DMS53 treated with DMSO at 0.1 percent for 48 hours (cell line): ENCODE measurements around the gene SRSF4.
A peak's percentile ranks its signal among the peaks of the same experiment; 100 is the strongest.
"Not testable (repeated sequence)": the region's sequence is repeated elsewhere in the genome, so short reads cannot be mapped to it uniquely, and the experiment has no call there.

ENCODE experiments used
- DNase-seq: peaks from one replicate; lab custom pipeline; 2025; ENCODE audit not compliant: unreplicated experiment; lab: John Stamatoyannopoulos, UW

SRSF4 gene

DNA sequence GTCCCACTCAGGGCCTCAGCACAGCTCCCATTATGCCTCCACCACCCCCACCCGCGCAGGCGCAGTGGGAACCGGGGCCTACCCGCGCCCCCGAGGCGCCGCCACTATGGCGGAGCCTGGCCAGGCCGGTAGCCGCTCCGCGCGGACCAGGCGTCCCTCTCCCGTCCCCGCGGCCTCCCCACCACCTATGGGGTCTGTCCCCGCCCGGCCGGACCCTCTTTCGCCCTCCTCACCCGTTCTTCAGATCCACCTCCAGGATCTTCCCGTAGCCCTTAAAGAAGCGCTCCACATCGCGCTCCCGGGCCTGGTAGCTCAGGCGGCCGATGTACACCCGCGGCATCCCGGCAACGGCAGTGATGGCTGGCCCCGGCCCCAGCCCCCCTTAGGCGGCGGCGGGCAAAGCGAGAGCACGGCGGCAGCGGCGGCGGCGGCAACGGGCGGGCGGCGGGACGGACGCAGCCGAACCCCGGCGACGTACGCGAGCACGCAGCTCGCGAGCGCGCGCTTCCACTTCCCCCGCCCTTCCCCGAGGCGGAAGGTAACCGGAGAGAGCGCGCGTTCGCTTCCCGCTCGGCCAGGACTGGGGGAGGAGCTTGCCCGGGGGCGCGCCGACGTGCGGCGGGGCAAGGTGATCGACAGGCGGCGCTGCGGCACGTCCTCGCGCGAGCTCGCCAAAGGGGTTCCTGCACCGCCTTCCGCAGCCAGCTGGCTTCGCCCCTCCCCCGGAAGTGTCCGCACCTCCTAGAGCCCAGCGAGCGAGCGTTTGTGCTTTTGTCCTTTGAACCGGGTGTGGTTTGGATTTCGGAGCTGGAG lies at the start of gene SRSF4:
TSS of gene SRSF4 (minus strand) at position 488 of the 813 bp plus-strand sequence. CDS start at position 340, 148 bp downstream.
- DNase-seq, result peak; percentile 98

DNA sequence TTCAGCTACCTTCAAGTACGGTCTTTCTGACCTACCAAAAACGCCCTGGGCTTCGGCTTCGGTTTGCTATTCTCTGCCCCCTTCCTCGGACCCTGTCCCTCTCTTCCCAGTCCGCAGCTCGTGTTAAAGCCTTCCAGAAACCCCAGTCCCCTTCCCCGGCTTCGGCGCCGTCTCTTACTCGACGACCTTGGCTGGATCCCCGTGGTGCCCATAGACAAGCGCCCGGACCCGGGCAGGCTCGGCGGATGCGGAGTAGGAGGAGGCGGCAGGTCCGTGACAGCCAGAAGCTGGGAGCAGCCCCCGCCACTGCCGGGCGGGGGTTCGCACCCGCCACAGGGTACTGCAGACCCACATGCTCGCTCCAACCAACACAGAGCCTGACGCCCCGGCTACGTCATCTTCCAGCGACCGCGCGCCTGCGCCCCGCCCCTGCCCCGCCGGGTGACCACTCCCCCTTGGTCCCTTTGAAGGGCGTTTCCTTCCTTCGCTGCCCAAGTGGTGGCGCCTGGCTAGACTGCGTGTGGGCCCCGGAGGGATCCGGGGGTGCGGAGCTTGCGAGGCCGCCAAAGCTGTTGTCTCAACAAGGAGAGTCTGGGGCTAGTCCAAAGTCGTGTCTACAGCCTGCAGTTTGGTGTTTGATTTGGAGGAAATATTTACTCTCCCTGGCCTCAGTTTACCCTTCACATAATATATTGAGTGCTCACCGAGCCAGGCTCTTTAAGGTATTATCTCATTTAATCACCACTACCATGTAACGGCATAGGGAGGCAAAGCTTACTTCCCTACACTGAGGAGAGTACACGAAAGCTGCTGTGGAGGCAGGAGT lies 49.1 kb upstream of the SRSF4 start, which contains the start of gene MECR:
TSS of gene MECR (minus strand) at position 382 of the 826 bp plus-strand sequence. CDS start at position 354, 28 bp downstream.
- peak; percentile 55 for DNase-seq

DNA sequence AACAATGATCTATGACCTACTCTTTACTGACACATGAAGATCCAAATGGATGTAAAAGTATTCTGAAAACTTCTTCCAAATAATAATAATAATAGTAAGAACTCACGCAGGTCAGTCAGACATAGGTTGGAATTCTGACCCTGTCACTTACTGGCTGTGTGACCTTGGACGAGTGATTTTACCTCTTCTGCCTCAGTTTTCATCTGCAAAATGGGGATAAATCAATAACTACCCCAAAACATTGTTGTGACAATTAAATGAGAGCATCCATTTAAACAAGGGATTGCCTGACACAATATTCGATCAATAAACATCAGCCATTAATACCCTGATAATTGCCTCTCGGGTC lies 48.5 kb upstream of the SRSF4 start:
- no peak for DNase-seq

DNA sequence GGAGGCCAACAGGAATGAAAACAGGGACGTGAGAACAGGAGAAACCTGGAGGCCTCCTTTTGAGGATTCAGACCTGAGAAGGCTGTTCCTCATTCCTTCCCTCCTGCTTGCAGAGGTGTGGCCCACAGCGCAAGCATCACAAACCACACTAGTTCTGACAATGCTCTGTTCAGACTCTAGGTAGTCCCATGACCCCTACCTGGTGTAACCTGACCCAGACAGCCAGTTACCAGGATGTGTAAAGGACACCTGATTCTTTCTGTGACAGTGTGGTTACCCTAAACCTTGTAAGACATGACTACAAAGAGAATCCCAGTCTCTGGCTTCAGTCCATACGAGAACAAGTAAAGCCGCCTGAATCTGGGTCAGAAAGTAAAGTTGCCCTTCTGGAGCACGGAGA lies 45.8 kb upstream of the SRSF4 start:
- DNase-seq, result no peak

DNA sequence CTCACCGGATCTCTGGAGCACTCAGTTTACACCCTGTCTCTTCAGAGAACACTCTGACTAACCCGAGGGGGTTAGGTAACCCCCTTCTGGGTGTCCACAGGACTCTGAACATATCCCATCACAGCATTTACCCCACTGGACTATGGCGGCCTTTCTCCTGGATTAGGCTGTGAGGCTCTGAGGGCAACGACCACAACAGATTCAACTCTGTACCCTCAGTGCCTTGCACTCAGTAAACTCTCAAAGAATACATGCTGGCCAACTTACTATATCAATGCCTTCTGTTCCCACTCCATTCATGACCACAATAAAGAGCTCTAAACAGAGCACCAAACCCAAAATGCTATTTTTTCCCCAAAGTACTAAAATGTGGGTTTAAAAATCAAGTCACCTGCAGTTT lies 43.7 kb upstream of the SRSF4 start:
- DNase-seq, result no peak

DNA sequence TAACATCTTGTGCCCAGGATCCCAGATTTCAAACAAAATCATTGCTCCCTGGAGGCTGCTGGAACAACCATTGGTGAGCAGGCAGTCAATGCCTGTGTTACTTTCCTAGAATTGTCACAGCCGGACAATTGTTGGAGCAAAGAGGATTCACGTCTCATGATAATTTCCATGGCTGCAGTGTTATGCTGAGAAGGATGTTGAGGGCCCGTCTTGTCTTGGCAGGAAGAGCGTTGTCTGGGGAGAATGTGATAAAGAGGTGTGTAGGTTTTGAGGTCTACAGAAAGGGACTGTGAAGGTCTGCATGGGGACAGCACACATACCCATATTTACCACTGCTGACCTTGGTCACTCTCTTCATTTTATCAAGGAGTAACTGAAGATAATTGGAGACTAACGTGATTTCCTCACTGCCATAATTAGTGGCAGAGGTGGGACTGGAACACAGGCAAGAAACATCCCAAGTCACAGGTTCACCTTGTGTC lies 42.7 kb upstream of the SRSF4 start:
- DNase-seq, result no peak

DNA sequence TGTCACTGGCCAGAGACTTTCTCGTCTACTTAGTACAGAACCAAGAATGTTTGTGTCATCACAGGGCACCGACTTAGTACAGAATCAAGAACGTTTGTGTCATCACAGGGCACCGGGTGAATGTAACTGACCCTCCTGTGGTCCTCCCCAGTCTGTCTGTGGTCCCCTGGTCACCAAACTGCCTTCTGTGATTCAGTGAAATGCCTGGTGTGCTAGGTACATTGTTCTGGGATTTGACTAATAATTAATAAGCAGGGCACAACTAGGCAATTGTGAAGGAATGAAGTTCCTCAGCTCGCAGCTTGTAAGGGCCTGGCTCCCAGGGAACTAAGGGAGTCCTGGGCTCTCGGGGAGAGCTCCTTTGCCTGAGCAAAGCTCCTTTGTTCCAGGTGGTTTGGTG lies 41.8 kb upstream of the SRSF4 start:
- DNase-seq, result no peak

DNA sequence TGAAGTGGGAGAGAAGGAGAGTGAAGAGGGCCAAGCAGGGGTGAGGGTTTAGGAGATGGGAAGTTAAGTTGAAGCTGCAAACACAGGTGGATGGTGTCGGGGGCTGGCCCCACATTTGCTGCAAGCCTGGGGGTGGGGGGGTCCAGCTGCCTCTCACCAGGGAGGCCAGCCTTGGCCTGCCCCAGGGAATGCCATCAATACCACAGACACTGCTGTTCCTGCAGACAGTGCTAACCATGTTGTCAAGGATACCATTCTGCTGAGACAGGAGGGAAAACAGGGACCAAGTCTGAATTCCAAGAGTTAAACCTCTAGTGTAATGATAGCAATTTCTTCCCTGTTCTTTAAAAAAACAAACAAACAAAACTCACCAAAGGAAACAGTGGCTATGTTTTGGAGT lies 41.0 kb upstream of the SRSF4 start:
- no peak for DNase-seq

DNA sequence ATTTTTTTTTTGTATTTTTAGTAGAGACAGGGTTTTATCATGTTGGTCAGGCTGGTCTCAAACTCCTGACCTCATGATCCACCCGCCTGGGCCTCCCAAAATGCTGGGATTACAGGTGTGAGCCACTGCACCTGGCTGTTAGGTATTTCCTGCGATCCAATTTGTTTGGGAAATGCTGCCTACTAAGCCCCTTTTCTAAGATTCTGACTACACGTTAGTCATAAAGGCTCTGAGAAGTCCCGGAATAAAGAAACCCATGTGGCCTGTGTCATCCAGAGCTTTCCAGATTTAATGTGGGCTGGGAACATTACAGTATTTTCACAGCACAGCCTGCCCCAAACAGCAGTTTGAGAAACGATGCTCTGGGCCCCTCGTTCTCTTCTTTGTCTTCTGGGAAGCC lies 40.6 kb upstream of the SRSF4 start:
- DNase-seq, result not testable (repeated sequence)

DNA sequence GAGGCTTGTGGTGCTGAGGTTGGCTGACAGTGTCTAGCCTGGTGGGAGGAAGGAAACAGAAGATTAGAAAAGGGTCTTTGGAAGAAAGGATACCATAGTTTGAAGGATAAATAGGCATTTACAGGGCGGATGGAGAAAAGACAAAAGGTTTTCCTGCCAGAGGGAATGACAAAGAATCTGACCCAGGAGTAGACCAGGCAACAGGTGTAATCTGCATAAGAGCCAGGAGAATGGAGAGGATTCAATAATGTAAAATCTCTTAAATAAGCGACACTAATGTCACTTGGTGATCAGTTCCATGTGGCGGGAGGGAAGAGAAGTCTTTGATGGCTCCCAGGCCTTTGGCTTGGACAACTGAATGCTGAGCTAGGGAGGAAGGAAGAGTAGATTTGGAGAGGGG lies 39.6 kb upstream of the SRSF4 start:
- DNase-seq, result no peak

DNA sequence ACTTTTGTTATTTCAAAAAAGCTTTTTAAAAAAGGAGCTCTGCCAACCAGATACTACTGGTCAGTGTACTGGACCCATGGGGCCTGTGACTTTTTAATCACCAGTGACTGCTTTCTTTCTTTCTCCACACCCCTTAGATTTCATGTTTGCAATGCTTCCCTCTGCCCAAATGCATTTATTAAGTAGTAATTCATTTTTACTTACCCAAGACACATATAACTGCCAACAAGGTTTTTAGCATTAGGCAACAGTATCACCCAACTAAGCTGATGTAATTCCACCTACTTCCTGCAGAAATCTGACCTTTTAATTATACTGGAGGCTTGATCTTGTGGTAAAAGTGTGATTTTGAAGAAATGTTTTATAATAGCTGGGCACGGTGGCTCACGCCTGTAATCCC lies 36.5 kb upstream of the SRSF4 start:
- DNase-seq, result no peak

DNA sequence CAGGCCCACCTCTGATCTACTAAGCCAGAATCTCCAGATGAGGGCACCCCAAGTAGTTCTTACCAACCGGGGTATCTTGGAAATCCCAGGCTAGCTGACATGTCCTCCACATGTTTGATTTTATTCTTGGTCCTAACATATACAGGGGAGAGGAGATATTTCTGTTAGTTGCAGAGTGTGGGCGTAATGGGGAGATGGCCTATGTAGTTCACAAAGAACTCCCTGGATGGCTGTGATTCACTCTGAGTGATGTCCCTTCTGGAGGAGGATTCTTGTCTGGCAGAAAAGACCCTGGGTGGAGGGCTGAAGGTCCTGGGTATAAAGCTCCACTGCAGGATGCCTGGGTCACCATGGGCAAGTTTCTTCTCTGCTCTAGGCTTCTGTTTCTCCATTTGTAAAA lies 35.9 kb upstream of the SRSF4 start:
- no peak for DNase-seq

DNA sequence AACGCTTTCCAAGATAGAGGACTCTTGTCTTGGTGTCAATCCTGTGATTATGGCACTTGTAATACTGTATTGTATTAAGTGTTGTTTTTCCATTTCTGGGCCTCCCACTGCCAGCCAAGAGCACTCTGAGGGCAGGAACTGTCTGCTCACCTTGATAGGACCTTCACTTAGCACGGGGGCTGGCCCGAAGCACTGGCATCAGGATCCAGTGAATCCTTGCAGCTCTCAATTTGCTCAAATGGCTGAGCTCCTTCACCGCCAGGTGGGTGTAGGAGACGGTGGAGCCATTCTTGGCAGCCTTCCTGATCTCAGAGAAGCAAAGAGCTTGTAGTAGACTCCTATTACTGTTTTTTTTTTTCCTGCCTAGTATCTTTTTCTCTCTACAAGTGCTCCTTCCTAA lies 31.4 kb upstream of the SRSF4 start:
- no peak for DNase-seq

DNA sequence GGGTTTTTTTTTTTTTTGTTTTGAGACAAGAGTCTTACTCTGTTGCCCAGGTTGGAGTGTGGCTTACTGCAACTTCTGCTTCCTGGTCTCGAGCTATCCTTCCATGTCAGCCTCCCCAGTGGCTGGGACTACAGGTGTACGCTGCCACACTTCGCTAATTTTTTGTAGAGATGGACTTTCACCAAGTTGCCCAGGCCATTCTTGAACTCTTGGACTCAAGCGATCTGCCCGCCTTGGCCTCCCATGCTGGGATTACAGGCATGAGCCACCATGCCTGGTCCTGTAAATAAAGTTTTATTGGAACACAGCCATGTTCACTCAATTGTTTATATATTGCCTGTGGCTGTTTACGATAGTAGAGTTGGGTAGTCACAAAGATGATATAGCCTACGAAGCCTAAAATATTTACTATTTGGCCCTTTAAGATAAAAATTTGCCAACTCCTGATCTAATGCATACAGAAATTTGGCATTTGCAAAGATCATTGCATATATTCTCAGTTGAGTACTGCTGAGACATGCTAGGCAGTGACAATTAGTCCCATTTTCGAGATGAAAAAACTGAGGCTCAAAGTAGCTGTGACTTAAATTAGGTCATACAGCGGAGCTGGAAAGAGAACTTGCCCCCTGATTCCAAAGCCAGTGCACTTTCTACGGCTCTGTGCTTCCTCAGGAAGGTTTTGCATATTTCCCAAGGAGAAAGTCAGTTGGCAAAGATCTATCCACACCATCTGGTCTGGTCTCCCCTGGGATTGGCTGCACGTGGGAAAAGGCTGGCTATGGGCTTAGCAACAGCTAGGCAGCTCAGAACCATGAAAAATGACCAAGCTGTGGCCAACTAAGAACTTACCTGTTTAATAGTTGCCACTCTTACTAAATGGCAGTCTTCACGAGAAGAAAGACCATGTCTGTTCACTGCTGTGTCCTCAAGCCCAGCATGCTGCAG lies 29.7 kb upstream of the SRSF4 start:
- DNase-seq, result no peak

DNA sequence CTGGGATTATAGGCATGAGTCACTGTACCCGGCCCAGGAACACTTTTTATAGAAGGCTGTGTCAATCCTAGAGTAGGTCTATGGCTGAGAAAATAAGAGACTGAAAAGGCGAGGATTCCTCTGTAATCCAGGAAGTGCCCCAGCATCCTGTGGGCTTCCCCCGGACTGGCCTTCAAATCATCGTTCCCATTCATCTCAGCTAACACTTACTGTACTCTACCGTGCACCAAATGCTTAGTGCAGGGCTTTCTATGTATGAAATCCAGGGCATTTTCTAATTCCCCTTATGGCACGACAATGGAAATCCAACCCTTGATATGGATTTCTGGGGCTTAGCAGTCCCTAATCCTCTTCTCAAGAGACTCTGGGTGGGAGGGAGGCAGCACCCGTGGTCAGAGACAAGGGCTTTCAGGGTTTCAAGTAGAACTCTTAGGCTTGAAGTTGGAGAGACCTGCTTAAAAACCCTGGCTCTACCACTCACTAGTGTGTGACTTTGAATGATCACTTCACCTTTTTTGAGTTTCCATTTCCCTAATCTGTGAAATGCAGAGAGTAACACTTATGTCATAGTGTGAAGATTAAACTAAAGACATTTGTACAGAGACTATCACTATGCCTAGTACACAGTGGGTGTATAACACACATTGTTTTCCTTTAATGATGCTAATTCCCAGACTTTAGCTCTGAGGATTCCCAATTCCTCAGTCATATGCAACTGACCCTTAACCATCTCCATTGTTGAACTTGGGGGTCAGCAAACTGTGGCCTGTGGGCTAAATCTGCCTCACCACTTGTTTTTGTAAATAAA lies 28.8 kb upstream of the SRSF4 start:
- DNase-seq, result no peak

DNA sequence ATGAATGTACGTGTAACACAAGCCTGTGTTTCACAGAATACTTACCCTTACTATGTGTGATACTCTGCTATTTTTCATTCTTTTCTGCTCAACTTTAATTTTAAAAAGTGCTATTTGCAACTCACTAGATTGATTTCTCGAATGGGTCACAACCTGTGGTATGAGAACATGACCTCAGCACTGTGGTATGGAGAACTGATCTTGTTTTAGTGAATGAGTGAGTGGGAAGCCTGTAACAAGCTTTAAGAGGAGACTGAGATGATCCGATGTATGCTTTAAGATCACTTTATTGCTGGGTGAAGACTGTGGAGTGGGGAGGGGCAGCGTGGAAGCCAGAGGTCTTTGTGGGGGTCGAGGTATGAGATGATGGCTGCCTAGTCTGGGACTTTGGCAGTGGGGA lies 27.5 kb upstream of the SRSF4 start:
- no peak for DNase-seq

DNA sequence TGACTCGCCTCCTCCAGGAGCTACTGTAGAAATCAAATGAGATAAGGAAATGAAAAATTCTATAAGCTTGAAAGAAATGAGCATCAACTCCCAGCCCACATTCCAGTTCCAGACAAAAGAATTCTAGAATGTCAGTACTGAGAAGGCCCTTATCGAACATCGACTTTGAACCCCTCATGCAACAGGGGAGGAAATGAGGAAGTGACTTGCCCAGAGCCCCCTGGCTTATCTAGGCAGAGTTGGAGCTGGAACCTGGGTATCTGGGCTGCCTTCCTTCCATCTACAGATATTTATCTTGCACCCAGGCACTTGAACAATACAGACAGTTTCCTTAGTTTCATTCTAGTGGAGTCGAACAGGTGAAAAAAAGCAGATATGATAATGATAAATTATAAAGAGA lies 26.7 kb upstream of the SRSF4 start:
- DNase-seq, result no peak

DNA sequence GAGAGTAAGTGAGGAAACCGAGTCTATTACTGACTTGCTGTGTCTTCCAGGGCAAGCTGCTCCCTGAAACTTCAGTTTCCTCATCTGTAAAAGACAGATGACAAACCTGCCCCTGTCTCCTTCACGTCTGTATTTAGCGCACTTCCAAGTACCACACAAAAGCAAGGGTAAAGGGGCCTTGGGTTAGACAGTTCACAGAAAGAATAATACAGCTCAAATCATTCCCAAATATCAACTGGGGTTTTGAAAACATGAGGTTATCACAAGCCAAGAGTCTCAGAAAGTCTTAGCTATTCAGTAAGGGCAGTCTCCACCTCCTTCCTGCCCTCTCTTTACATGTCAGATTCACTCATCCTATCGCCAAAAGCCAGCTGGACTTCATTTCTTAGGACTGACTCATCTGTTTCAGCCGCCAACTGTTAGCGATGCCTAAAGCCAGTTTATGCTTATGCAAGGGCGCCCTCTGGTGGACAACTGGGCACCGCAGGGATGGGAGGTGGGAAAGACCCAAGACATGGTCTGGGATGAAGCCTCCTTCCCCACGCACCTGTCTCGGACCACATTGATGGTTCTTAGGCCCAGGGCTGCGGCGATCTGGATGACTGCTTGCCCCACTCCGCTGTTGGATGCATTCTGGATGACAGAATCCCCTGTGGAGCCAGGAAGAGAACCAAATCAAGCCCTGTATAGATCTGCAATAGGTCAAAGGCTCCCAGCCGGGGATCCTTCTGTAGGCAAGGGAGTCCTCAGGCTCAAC lies 21.1 kb upstream of the SRSF4 start:
- peak; percentile 92 for DNase-seq

DNA sequence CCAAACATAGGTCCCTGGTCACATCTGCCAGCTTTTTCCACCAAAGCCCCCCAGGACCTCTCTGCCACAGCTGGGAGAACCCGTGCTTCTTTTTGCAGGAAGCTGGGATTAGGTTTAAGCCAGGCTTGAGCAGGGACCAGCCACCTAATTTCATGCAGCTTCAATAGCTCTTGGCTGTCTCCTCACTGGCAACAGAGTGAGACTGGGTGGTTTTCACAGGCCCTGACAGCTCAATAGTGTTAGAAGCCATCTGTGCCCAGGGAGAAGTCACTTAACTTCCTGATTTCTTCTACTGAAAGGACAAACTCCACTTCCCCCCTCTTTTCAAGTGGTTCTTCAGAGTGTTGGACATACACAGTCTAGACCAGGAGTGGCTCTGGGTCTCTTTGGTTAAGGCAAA lies 20.4 kb upstream of the SRSF4 start:
- no peak for DNase-seq
